ENCODE data around the gene URI1.

URI1 gene

GRCh38 chr19:29953352-29954247 is 11.6 kb downstream of the URI1 start:
- no peak for TF ChIP-seq CTCF (IDR thresholded peaks at IDR 0.05; ENCODE audit: extremely low read depth, insufficient read depth, missing control alignments)
- no peak for DNase-seq (ENCODE audit: low spot score)
- in situ Hi-C loops (cut with MboI; ENCODE audit: low pct_unique_long_range_greater_than_20kb, low sequenced_read_pairs, unreplicated experiment) = no loop called here

- in situ Hi-C loops (cut with MboI; ENCODE audit: low pct_unique_long_range_greater_than_20kb, low sequenced_read_pairs, unreplicated experiment) = no loop called here
- no peak for TF ChIP-seq CTCF (IDR thresholded peaks at IDR 0.05; ENCODE audit: extremely low read depth, insufficient read depth, missing control alignments)
- no peak for DNase-seq (ENCODE audit: low spot score)
Measured at GRCh38 chr19:29956855-29957254, 14.8 kb downstream of the URI1 start.

GRCh38 chr19:29961311-29961710 is 19.3 kb downstream of the URI1 start:
- no peak for DNase-seq (ENCODE audit: low spot score)
- in situ Hi-C loops (cut with MboI; ENCODE audit: low pct_unique_long_range_greater_than_20kb, low sequenced_read_pairs, unreplicated experiment) = no loop called here
- no peak for TF ChIP-seq CTCF (IDR thresholded peaks at IDR 0.05; ENCODE audit: extremely low read depth, insufficient read depth, missing control alignments)

GRCh38 chr19:29962793-29963192 is 20.8 kb downstream of the URI1 start:
- in situ Hi-C loops (cut with MboI; ENCODE audit: low pct_unique_long_range_greater_than_20kb, low sequenced_read_pairs, unreplicated experiment) = no loop called here
- no peak for DNase-seq (ENCODE audit: low spot score)
- TF ChIP-seq CTCF (IDR thresholded peaks at IDR 0.05; ENCODE audit: extremely low read depth, insufficient read depth, missing control alignments) = no peak

GRCh38 chr19:29963576-29963975 is 21.5 kb downstream of the URI1 start:
- no peak for DNase-seq (ENCODE audit: low spot score)
- in situ Hi-C loops (cut with MboI; ENCODE audit: low pct_unique_long_range_greater_than_20kb, low sequenced_read_pairs, unreplicated experiment) = no loop called here
- no peak for TF ChIP-seq CTCF (IDR thresholded peaks at IDR 0.05; ENCODE audit: extremely low read depth, insufficient read depth, missing control alignments)

- no peak for TF ChIP-seq CTCF (IDR thresholded peaks at IDR 0.05; ENCODE audit: extremely low read depth, insufficient read depth, missing control alignments)
- in situ Hi-C loops (cut with MboI; ENCODE audit: low pct_unique_long_range_greater_than_20kb, low sequenced_read_pairs, unreplicated experiment) = no loop called here
- no peak for DNase-seq (ENCODE audit: low spot score)
Measured at GRCh38 chr19:29964171-29964570, 22.1 kb downstream of the URI1 start.

All from GM13977 (cell line).